Liver (tissue), 3 donors: Measurements from ENCODE around the gene FASN.

ENCODE experiments used
- CTCF ChIP-seq: fragments of 150-350 bp; IDR thresholded peaks from 2 replicates; pipeline ENCODE4 v1.5.1; 2017; ENCODE audit warnings: improper control_type of control experiment, low read depth, low read length; ENCODE audit not compliant: missing input control
- FOXA1 ChIP-seq: IDR thresholded peaks from 2 replicates; pipeline ENCODE4 v1.6.1; 2016; ENCODE audit warnings: antibody characterized with exemption
- GABPA ChIP-seq, 2 donors: IDR thresholded peaks in 1 of 2; conservative IDR thresholded peaks in 1 of 2; 2 replicates each; pipeline ENCODE4 v1.6.1; 2016; ENCODE audit warnings: antibody characterized with exemption in 2 of 2, mild to moderate bottlenecking in 1 of 2, moderate library complexity in 1 of 2
- HNF4A ChIP-seq, 2 donors: conservative IDR thresholded peaks; 2 replicates each; pipeline ENCODE4 v1.6.1; 2016; ENCODE audit warnings: antibody characterized with exemption in 2 of 2, mild to moderate bottlenecking in 2 of 2
- JUND ChIP-seq, 2 donors: IDR thresholded peaks; 2 replicates each; pipeline ENCODE4 v1.6.1; 2016; ENCODE audit warnings: antibody characterized with exemption in 2 of 2
- MAX ChIP-seq: IDR thresholded peaks from 2 replicates; pipeline ENCODE4 v1.6.1; 2016; ENCODE audit warnings: antibody characterized with exemption
- RXRA ChIP-seq, 2 donors: IDR thresholded peaks; 2 replicates each; pipeline ENCODE4 v1.6.1; 2017 to 2018; ENCODE audit warnings: antibody characterized with exemption in 2 of 2, mild to moderate bottlenecking in 1 of 2
- SP1 ChIP-seq: IDR thresholded peaks from 2 replicates; pipeline ENCODE4 v1.6.1; 2018; ENCODE audit warnings: antibody characterized with exemption, mild to moderate bottlenecking
- TAF1 ChIP-seq: conservative IDR thresholded peaks from 2 replicates; pipeline ENCODE4 v1.6.1; 2016; ENCODE audit warnings: antibody characterized with exemption, mild to moderate bottlenecking
- YY1 ChIP-seq: IDR thresholded peaks from 2 replicates; pipeline ENCODE4 v1.6.1; 2016; ENCODE audit warnings: antibody characterized with exemption, mild to moderate bottlenecking
- ZBTB33 ChIP-seq: IDR thresholded peaks from 2 replicates; pipeline ENCODE4 v1.6.1; 2016; ENCODE audit warnings: antibody characterized with exemption
- donor health status: healthy.
- donor health status: healthy.

- TF ChIP-seq CTCF = no peak
- no peak for TF ChIP-seq MAX
- TF ChIP-seq HNF4A (conservative IDR thresholded peaks at IDR 0.05) = no peak
- TF ChIP-seq SP1 = no peak
- TF ChIP-seq RXRA (IDR thresholded peaks at IDR 0.05) = no peak
- TF ChIP-seq ZBTB33 = no peak
- TF ChIP-seq YY1 = no peak
- no peak for TF ChIP-seq TAF1
- TF ChIP-seq JUND (IDR thresholded peaks at IDR 0.05) = no peak
- no peak for TF ChIP-seq FOXA1
- TF ChIP-seq GABPA (IDR thresholded peaks at IDR 0.05 in 1 of 2, conservative IDR thresholded peaks at IDR 0.05 in 1 of 2) = no peak
Observed at GRCh38 chr17:82049106-82049505, 48.9 kb downstream of the FASN start.
